OCI-M2 (cell line): ENCODE results near the gene NGDN.

Experiments
- DNase-seq: peaks from one replicate; lab custom pipeline; 2025; ENCODE audit not compliant: unreplicated experiment; lab: John Stamatoyannopoulos, UW

NGDN gene

GRCh38 chr14:23468704-23469126 is 788 bp upstream of the NGDN start:
- no peak for DNase-seq

- no peak for DNase-seq
These were observed 452 bp downstream of the NGDN start for GRCh38 chr14:23469906-23470403.

DNA sequence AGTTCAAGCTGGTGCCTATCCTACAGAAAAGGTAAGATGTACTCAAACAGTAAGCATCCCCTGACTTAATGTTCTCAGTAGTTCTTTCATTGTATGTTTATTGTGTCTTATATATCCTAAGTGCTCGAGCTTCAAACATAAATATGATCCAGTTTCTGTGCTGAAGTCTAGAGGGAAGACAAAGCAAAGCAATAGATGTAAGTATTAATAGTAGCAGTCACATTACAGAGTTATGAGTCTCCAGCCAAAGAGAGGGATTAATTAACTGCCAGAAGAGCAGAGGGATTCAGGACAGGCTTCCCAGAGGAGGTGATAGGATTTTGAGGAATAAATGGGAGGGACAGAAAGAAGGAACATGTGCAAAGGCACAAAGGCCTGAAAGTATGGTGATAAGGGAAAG is 1.4 kb downstream of the NGDN start:
- DNase-seq = no peak

- no peak for DNase-seq
These were observed 8.7 kb downstream of the NGDN start for GRCh38 chr14:23478109-23478759.

GRCh38 chr14:23481362-23481970 is 12.0 kb downstream of the NGDN start:
- no peak for DNase-seq

GRCh38 chr14:23481979-23482822 is 12.7 kb downstream of the NGDN start:
- DNase-seq = no peak

DNA sequence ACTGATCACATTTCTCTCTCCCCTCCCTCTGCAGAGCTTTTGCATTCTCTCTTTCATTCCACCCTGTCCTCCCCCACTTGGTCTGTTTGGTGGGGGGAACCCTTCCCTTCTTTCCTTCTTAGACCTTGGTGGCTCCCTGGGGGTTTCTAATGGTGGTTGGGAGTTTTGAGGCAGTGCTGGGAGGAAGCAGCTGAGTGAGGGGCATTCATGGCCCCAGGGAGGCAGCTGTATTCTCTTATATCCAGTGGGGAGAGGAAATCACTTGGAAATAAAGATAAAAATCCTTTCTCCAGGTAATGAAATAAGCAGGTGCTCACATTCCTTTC is 13.3 kb downstream of the NGDN start:
- no peak for DNase-seq

- DNase-seq = no peak
These were observed 13.8 kb downstream of the NGDN start for GRCh38 chr14:23483236-23483854.

GRCh38 chr14:23485326-23485725 is 15.8 kb downstream of the NGDN start:
- DNase-seq = no peak

DNA sequence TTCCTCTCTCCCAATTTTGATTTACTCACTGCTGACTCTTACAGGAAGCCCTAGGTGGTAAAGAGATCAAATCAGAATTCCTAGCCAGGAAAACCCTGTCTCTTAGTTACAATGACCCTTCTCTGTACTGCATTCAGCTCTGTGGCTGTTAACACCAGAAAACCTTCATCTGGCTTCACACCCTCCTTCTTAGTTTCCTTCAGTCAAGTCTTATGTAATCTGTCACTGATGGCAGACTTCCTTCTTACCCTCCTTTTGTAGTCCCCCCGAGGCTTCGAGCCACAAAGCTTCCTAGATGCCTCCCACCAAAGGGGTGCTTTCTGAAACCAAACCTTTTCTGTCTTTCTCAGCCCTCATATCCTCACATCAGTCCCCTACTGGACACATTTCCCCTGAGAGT is 16.5 kb downstream of the NGDN start:
- no peak for DNase-seq

- DNase-seq = no peak
These were observed 17.7 kb downstream of the NGDN start for GRCh38 chr14:23487216-23487615.

- no peak for DNase-seq
These were observed 23.2 kb downstream of the NGDN start for GRCh38 chr14:23492618-23493272.

- no peak for DNase-seq
These were observed 24.7 kb downstream of the NGDN start for GRCh38 chr14:23494223-23494622.

- no peak for DNase-seq
These were observed 42.7 kb downstream of the NGDN start for GRCh38 chr14:23512156-23512555.

DNA sequence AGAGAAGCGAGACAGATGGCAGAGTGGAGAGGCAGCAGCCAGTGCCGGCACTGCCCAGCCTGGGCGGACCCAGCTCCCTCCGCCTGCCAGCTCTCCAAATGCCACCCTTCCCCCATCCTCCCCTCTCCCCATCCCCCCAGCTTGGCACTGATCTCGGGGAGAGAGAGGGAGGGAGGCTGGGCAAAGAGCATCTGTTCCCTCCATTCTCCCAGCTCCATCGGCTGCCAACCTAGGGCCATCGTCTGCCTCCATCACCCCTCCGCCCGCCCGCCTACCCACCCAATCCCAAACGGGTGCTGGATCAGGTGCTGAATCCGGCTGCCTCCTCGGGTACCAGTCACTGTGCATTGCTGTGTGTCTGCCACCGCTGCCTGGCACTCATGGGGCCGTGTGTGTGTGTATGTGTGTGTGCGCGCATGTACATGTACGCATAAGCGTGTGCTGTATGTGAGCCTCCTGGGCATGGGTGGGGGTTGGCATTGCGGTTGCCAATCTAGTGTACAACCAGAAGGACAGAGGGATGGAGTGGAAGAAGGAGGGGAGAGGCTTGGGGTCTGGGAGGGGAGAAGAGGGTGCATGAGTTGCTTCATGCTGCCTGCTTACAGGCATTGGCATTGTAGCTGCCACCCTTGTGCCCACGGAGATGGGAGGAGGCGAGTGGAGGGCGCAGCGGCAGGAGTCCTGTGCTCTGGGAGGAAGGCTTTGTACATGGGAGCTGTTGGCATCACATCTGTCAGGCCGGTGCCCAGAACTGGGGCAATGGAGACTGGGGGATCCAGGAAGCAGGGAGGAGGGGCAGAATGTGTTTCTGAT is 43.7 kb downstream of the NGDN start:
- DNase-seq = no peak

DNA sequence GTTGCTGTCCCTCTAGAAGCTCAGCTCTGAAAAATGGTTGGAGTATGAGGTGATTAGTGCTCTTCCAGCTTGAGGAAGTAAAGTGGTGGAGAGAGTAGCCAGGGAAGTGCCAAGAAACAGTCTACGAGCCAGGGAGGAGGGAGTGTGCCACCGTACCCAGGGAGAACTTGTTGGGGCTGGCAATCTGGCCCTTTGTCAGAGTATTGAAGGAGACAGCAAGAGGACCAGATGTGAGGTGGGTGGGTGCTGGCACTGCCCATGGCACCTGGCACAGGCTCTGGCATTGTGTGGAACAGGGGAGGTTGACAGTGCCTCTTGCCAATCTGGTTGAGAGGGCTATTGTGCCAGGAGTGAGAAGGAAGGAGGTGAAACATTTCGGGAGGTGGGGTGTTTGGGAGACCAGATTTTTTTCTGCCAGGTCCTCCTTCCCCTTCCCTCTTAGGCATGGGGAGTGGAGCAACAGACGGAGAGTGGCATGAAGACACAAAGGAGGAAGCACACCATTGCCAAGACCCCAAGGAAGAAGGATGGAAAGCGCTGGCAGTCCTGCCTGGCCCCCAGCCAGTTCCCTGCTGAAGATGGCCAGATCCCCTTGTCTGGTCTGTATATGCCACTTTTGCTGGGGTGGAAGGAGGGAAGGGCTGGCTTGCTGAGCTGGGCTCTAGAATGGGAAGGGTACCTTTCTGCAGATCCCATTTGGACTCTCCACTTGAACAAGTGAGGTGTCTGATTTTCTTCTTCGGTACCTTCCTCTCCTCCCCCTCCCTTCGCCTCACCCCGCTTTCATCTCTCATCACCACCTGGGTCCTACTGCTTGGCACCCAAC is 44.5 kb downstream of the NGDN start:
- no peak for DNase-seq

DNA sequence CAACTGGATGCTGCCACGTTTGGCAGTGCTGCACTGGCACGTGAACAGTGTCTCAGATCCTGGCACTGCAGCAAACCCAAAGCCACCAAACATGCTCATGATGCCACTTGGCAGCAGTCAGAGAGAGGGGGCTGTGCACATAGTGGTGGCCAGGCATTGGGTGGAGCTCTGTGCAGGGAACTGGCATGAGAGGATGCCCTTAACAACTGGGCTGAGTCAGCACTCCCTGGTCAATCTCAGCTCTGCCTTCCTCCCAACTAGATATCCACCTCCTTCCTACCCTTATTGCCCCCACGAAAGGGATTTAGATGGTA is 45.1 kb downstream of the NGDN start:
- no peak for DNase-seq

DNA sequence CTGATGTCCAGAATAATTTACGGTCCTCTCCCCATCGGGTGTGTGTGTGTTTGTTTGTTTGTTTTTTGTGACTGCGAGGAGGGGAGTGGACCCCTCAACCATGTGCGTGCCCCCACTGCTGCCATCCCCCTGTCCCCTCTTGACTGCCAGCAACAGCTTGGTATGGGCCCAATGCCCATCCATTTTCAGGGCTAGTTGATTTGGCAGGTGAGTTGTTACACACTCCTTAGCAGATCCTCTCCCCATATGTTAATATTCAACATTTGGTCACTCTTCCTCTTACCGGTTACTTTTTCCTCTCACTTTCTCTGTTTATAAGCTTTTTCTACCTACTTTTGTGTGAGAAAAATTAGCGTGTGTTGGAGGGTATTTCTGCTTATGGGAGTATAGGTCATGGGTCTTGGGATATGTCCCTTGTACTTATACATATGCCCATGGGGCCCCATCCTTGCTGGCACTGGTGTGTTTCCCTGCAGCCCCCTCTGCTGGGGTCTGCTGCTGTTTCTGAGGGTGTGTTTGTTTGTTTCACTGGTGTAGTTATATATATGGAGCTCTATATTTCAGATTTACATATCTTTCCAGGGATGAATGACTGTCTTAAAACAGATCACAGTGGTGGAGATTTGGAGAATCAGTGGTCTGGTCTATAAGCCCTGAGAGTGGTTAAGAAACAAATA is 48.3 kb downstream of the NGDN start:
- DNase-seq = no peak

- DNase-seq = no peak
These were observed 49.2 kb downstream of the NGDN start for GRCh38 chr14:23518709-23519108.
